Stimulated activated CD4-positive, alpha-beta T cell treated with anti-CD3 and anti-CD28 coated beads, Interleukin-12 subunit alpha, Interleukin-12 subunit beta, amount 100 ng/mL, for 48 hours (primary cell): ENCODE measurements around the gene CFAP97.
A peak's percentile ranks its signal among the peaks of the same experiment; 100 is the strongest.
"Not testable (repeated sequence)": the region's sequence is repeated elsewhere in the genome, so short reads cannot be mapped to it uniquely, and the experiment has no call there.

ENCODE experiments used
- DNase-seq, 3 donors: peaks; one replicate each; pipeline ENCODE4 v3.0.0-alpha.2; 2020; ENCODE audit warnings: low read depth in 2 of 3, low spot score in 1 of 3

The CFAP97 gene

DNA sequence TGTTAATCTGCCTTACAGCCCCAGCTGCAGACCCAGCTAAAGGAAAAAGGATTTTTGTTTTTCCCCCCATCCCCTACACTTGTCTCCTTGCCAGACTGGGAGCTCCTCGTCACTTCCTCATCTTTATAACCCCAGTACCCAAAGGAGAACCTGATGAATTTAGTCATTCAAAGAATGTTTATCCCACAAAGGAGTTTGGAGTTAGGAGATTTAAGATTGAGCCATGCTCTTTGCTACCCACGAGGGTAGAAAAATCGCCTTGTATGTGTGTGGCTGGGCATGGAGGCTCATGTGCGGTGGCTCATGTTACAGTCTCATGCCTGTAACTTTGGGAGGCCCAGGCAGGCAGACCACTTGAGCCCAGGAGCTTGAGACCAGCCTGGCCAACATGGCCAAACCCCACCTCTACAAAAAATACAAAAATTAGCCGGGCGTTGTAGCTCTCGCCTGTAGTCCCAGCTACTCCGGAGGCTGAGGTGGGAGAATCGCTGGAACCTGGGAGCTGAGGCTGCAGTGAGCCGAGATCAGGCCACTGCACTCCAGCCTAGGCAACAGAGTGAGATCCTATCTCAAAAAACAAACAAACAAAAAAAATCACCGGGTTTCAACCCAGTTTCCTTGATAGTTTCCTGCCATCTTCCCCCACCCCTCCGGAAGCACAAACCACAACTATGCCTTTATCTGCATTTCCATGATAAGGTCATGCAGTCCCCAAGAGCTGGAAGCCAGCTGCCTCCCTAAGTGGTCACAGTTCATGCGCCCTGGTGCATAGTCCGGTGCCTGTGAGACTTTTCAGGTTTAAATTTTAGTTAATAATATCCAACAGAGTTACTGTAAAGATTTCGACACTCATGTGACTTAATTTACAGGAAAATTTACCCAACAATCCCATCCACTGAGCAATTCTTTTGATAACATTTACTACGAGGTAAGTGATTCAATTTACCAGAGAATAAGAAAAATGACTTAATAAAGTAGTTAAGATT is 1.5 kb downstream of the CFAP97 start:
- no peak for DNase-seq

DNA sequence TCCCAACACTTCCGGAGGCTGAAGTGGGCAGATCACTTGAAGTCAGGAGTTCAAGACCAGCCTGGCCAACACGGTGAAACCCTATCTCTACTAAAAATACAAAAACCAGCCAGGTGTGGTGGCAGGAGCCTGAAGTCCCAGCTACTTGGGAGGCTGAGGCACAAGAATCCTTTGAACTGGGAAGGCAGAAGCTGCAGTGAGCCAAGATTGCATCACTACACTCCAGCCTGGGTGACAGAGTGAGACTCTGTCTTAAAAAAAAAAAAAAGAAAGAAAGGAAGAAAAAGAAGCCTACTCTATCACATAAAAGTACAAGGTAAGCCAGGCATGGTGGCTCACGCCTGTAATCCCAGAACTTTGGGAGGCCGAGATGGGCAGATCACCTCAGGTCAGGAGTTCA is 5.6 kb downstream of the CFAP97 start:
- not testable (repeated sequence) for DNase-seq

DNA sequence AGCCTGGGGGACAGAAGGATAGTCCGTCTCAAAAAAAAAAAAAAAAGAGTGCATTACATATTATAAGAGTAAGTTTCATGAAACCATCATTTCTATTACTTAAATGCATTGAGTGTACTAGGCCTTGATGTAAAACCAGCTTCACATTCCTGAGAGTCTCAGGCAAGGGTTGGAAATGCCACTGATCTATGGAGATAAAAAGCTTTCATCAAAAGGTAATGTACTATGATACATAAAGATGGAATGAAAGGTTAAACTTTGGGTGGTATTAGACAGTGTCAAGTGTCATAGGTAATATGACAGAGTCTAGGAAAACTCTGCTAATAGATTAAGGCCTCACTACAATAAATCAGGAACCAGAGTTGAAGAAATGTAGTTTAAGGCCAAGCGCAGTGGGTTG is 7.4 kb downstream of the CFAP97 start:
- no peak for DNase-seq

DNA sequence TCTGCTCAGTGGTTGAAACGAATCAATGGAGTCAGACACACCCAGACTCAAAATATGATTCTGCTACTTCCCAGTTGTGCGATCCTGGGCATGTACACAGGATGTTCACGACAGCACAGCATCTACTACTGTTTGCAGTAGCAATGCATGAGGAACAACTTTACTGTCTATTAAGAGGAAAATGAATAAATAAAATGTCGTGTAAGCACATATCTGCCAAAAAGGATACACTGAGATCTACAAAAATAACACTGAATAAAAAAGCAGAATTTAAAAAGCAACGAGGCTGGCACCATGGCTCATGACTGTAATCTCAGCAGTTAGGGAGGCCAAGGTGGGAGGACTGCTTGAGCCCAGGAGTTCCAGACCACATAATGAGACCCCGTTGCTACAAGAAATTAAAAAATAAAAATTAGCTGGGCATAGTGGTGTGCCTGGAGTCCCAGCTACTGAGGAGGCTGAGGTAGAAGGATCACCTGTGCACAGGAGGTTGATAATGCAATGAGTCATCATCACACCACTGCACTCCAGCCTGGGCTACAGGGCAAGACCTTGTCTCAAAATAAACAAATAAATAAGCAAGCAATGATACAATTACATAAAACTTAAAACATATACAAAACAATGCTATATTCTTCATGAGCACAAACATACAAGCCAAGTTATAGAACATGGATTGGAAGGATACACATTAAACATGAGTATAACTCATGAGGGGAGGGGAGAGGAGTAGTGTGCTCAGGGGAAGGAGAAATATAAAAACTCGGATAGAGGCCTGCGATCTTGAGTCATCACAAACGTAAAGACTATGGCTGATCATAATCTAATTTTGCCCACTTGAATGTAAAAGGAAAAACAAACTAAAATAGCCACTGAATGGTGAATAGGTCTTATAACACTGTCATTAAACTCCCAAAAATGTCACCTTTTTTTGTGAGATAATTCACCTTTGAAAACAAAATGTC is 8.6 kb downstream of the CFAP97 start:
- no peak for DNase-seq

DNA sequence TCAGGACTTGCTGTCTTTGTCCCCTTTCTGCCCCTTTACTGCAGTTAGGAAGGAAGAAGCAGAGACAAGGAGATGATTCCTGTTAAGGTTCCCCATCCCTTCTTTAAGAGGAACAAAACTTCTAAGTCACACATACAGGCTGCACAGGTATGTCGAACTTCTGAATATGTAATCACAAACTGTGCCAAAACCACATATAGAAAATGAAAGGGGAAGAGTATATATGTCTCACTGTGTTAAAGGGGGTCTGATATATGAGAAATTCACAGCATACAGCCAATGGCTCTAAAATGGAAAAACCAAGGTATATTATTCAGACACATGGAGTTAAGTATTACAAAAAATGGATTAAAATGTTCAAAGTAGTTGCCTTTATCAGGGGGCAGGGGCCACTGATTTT is 11.7 kb downstream of the CFAP97 start:
- DNase-seq: no peak

DNA sequence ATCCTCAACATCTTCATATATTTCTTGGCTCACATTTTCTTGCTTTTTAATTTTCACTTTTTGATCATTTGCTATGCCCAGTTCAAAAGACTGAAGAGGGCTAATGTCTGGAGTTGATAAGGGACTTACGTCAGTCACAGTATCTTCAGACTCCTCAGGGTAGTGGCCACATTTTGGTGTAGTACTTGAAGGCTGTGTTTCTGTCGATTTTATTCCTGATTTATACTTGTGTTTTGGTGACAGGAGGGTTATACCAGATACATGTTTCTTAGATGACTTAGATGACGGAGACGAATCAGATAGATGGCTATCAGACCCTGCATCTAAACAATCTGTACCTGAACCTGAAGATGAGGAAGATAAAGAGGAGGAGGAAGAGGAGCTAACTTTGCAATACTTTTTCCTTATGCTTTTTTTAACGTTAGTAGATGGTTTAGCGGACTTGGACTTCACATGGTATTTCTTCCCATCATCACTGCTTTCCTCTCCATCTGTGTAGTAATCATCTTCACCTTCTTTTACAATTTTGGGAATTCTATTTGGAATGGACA is 13.4 kb downstream of the CFAP97 start:
- DNase-seq: no peak

DNA sequence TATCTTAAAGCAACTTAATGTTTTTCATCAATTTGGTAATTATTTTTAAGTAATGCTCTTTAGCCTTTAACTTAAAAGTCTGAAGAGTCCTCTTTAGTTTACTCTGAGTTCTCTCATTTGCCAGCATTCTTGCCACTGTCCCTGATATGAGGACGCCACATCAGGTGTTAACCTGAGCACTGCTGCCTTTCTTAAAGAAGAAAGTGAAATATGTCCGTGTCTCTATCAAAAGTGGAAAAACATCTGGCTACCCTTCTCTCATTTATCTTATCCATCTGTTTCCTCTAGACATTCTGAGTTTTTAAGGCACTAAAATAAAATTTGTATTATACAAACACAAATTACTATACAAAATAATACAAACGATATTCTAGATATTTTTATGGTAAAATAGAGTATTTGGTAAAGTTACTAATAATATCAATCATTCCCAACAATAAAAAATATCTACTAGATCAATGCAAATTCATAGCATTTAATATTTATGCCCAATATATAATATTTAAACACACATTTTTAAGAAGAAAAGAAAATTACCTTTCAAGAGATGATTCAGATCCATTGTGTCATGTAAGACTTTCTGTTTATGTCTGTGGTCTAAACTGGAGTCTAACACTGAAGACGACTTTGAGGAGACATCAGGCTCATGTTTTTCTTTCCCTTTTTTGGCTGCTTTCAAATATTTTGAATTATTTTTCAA is 14.0 kb downstream of the CFAP97 start:
- DNase-seq: no peak

DNA sequence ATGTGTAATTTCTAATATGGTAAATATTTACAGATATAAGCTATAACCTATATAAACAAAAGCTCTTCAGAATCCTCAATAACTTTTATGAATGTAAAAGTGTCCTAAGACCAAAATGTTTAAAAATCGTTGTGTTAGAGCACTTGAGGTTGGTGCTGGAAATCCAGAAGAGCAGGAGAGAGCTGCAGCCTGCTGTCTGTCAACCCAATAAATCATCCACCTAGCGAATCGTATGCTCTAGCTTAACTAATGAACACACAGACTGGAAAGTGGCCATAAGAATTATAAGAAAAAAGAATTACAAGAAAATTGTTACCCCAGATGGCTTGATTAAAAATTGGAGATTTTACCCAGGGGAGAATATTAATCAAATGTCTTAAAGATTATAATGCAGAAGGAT is 17.0 kb downstream of the CFAP97 start:
- no peak for DNase-seq

DNA sequence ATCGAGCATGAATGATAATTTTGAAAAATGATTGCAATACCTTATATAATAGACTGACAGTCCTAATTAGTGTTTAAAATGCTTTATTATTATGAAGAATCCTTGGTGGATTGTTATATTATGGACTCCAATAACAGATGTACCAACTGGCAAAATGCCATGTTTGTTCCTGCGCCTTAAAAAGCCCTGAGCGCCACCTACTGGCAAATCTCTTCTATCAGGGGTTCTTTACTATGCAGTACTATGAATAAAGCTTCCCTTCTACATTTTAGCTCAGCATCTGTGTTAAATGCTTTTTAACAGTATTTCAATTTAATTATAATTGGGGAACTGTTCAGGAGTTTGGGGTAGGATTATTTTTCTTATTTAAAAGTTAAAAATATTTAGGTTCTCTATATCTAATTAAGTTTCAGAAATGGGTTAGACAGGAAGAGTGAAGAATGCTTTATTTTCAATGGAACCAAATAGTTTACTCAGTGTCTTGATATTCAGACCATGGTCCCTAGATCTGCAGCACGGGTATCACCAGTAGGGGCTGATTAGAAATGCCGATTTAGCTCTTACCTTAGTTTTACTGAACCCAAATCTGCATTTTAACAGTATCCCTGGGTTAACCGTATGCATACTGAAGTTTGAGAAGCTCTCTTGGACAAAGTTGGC is 20.0 kb downstream of the CFAP97 start:
- peak; percentile 27 to 75 (median 60) for DNase-seq

DNA sequence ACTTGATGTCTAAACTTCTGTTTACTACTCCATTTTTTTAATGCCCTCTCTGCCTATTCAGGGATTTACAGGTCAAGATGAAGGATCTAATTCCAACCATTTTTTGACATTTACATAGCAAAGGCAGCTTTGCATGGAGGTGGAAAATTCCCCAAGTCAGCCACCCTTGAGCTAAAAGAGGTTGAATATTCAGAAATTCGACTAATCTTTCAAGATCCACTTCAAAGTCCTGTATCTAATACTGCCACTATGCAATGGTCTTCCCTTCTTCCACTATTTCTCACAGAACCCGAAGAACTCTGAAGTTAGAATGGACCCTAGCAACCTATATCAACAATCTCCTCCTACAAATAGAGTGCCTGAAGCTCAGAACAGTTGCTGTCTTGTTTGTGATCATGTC is 21.6 kb downstream of the CFAP97 start:
- no peak for DNase-seq

DNA sequence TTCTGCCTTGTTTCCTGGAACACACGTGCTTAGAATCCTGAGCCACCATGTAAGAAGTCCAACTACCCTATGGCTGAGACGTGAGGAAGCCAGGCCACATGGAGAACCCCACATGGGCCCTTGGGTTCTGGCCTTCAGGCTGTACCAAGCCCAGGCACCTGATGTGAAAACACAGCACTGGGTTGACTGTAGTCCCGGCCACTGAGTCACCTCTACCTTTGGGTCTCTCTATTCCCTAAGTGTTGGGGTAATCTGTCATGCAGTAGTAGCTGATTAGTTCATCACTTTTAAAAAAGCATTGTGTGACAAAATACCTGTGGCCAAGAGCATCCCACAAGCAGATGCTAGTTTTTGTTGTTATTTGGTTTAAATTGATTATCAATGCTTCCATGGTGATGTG is 24.3 kb downstream of the CFAP97 start:
- no peak for DNase-seq

DNA sequence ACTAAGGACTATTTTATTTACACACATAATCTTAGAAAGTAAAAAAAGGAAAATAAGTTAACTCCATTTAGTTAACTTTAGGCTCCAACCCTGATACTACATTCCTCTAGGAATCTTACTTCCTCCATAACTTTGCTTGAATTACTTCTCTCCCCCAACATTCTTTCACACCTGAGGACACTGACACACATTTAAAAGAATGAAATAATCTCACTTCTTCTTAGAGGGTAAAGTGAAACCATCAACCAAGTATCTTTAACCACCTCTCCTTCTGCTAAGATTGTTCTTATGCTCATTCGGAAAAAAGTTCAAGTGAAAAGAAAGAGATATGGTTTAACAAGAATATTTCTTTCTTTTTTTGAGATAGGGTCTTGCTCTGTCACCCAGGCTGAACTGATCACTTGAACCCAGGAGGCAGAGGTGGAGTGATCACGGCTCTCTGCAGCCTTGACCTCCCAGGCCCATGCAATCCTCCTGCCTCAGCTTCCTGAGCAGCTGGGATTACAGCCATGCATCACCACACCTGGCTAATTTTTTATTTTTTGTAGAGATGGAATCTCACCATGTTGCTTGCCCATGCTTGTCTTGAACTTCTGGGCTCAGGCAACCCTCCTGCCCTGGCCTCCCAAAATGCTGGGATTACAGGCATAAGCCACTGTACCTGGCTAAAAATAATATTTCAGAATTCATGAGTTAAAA is 32.3 kb downstream of the CFAP97 start:
- no peak for DNase-seq

DNA sequence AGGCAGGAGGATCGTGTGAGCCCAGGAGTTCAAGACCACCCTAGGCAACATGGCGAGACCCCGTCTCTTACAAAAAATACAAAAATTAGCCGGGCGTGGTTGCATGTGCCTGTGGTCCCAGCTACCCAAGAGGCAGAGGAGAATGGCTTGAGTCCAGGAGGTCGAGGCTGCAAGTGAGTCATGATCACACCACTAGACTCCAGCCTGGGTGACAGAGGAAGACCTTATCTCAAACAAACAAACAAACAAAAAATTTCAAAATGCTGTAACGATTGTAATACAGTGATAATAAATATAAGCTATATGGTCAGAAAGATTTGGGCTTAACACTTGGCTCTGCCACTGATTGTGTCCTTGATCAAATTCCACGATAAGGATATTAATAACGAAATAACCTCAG is 36.6 kb downstream of the CFAP97 start:
- DNase-seq: no peak

DNA sequence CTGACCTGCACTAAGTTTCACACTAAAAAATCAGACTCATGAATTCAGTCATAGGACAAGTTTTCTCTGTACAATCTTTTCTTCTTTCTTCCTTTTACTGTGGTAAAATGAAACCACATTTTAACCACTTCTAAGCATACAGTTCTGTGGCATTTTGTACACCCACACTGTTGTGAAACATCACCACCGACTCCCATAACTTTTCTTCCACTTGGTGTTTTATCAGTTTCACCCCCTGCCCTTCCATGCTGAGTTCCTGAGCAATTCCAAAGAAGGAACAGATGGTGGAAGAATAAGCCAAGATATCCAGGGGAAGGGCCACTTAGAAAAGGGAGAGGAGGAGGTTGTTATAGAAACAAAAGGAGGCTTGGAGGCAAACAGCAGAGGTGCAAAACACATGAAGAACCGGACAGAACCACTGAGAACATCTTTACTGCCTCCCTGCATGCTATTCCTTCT is 38.2 kb downstream of the CFAP97 start:
- peak in 1 of 3 donors; percentile 24 for DNase-seq

DNA sequence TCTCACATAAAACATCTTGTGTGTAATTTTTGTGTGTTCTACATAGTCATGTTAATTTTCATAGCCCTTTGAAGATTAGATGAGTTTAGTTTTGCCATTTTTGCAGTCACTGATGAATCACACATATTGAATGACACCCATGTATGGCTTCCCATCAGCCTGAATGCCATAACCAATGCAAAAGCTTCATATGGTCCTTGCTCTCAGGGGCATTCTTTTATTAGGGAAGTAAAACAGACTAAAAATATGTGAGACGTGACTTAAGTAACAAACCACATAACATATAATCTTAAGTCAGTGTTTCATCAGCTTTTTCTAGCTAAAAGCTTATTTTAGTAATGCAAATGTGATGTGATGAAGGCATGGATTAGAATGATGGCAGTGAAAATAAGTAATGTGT is 52.5 kb downstream of the CFAP97 start:
- DNase-seq: no peak

DNA sequence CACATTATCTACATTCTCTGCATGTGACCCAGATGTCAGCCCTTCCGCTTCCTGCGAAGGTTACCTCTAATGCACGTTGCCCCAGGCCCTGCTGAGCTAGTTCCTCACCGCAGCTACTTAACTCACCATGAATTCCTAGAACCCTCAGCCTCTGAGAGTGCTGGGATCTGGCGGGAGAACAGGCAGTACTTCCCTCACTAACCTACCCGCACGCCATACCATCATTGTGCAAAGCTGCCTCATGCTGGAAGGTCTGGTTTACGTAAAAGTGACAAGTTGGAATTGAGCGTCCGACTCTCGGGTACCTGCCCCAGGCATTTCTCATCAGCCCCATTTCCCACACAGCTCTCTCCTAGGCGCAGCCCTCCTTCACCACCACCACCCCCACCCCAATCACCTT is 54.4 kb downstream of the CFAP97 start:
- DNase-seq: no peak

DNA sequence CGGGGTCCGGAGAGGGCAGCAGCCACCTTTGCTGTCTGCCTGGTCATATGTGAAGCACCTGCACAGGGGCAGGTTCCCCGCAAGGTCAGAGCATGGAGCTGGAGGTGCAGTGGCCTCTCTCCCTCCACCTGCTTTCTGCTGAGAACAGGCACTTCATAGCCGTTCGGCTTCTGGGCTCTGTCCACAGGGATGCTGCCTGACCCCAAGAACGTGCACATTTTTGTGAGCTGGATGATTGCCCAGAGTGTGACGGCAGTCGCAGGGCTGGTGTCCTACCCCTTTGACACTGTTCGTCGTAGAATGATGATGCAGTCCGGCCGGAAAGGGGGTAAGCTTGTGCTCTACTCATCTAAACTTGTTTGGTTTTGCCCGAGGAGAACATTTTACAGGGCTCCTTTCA is 58.2 kb downstream of the CFAP97 start:
- DNase-seq: no peak

DNA sequence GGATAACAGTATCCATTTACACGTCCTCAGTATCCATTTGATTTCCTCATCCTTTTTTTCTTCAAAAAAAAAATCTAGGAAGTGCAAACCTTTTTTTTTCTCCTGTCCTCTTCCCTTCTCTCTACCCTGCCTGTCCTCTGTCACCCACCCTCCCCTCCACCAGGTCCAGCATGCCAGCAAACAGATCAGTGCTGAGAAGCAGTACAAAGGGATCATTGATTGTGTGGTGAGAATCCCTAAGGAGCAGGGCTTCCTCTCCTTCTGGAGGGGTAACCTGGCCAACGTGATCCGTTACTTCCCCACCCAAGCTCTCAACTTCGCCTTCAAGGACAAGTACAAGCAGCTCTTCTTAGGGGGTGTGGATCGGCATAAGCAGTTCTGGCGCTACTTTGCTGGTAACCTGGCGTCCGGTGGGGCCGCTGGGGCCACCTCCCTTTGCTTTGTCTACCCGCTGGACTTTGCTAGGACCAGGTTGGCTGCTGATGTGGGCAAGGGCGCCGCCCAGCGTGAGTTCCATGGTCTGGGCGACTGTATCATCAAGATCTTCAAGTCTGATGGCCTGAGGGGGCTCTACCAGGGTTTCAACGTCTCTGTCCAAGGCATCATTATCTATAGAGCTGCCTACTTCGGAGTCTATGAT is 59.1 kb downstream of the CFAP97 start:
- no peak for DNase-seq

DNA sequence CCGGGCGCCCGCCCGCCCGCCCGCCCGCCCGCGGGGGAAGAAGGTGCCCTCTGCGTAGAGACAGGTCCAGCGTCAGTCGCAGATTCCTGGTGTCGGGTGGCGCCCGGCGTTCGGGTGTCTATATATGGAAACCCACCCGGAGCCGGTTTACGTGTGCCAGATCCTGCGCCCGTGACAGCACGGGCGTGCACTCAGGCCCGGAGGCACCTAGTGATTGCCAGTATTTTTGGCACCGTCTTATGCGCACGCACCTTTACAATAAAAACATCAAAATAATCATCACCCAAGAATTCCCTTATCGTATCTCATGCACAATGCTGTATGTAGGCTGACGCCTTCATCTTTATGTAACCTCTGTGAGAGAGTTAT is 60.2 kb downstream of the CFAP97 start:
- peak in 1 of 3 donors; percentile 20 for DNase-seq
